Loucy (cell line): ENCODE data around the gene KNDC1.

Experiments
- CTCF ChIP-seq: fragments of 200-600 bp; sonication (generic); conservative IDR thresholded peaks from 2 replicates; pipeline ENCODE4 v1.5.1; 2014; ENCODE audit warnings: mild to moderate bottlenecking, antibody characterized with exemption, low read length
- EZH2phosphoT487 ChIP-seq: fragments of 200-600 bp; IDR thresholded peaks from 2 replicates; pipeline ENCODE4 v1.6.1; 2018; ENCODE audit warnings: antibody characterized with exemption, mild to moderate bottlenecking, moderate library complexity, borderline replicate concordance

GRCh38 chr10:133266056-133266795 is 106.2 kb downstream of the KNDC1 start:
- TF ChIP-seq CTCF (no peak), EZH2phosphoT487 (no peak)
